ENCODE measurements around the gene SESN2. TPM values are rescaled to one million over a fixed set of nuclear protein-coding genes. Genes with fewer than 3 reads are reported as not detected.

The SESN2 gene, protein sequence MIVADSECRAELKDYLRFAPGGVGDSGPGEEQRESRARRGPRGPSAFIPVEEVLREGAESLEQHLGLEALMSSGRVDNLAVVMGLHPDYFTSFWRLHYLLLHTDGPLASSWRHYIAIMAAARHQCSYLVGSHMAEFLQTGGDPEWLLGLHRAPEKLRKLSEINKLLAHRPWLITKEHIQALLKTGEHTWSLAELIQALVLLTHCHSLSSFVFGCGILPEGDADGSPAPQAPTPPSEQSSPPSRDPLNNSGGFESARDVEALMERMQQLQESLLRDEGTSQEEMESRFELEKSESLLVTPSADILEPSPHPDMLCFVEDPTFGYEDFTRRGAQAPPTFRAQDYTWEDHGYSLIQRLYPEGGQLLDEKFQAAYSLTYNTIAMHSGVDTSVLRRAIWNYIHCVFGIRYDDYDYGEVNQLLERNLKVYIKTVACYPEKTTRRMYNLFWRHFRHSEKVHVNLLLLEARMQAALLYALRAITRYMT
- total RNA-seq, result 8.6 and 9.1 TPM in 2 replicates

DNA sequence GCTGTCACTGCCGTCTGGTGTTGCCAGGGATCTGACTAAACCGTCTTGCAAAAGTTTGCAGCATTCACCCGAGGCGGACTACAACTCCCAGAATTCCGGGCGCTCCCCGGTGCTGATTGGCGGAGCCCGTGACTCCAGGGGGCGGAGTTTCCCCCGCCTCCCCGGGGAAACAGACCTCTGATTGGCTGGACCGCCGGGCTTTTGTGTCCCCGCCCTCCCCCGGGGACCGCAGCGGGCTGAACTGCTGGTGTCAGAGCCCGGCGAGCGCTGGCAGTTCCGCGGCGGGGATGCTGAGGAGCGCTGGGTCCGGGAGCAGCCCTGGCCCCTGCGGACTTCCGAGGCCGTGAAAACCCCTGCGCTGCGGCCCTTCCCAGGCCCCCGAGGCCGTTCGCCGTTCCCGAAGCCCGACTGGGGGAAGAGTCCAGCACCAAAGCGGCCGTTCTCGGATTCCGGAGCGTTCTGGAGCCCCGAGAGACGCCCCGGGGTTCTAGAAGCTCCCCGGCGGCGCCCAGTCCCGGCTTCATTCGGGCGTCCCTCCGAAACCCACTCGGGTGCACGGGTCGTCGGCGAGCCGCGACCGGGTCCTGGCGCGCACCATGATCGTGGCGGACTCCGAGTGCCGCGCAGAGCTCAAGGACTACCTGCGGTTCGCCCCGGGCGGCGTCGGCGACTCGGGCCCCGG, at the start of gene SESN2:
Gene SESN2 (plus strand): TSS at position 267 of the 682 bp plus-strand sequence. CDS start 330 bp downstream, at position 597.
- DNase-seq (ENCODE audit: low read depth, low spot score), result peak; percentile 85

DNA sequence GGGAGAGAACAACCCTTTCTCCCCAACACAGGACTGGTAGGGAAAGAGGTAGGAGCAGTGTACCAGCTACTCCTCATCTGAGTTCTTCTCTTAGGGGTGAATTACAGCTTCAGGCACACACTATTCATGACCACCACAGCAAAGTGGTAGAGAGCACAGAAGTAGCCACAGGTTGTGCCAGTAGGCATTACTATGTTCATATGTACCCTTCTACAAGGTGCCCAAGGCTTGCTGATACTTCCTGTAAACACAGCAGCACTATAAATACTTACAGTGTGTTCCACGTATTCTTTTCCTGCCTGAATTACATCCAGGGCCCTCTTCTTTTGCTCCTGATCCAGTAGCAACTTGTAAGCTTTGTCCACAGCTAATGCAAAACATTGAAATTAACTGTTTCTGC, 49.6 kb upstream of the SESN2 start:
- DNase-seq (ENCODE audit: low read depth, low spot score), result no peak

DNA sequence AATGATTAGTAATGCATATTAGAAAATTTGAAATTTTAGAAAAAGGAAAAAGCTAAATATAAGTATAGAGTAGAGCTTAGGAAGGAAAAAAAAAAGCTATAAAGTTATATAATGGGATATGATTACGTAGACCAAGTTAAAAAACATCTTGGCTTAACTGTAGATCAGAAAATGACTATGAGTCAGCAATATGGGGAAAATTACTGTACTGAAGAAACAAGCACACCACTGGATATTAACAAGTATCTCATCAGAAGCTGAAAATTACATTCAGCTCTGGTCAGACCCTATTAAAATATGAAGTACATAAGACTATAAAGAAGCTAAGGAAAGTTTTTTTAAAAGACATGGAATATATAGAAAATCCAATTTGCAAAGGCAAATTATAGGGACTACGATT, 46.0 kb upstream of the SESN2 start:
- no peak for DNase-seq (ENCODE audit: low read depth, low spot score)

DNA sequence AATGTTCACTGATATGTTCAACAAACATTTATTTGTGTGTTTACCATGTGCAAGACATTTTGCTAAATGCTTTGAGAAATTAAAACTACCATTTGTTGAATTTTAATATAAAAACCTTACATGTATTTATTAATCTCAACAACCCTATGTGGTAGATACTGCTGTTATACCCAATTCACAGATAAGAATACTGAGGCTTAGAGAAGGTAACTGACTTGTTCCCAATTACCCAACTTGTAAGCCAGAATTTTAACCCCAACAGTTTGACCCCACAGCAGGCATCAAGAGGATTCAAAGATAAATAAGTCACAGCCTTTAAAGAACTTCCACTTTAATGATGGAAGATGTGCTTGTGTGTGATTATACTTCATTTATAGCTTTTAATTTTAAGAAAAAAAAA, 30.2 kb upstream of the SESN2 start:
- DNase-seq (ENCODE audit: low read depth, low spot score), result no peak

DNA sequence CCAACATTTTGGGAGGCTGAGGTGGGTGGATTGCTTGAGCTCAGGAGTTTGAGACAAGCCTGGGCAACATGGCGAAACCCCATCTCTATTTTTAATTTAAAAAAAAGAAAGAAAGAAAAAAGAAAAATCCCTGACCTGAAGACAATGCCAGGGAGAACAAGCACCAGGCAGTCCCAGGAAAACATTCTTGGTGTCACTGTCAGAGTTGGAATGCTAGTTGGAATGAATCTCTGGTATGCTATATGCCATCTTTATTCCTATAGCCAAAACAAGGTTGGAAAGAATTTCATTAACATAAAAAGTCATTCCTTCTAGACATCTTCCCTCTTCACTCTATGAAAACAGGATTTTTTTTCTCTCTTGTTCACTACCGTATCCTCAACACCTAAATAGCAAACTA, 29.3 kb upstream of the SESN2 start:
- no peak for DNase-seq (ENCODE audit: low read depth, low spot score)

DNA sequence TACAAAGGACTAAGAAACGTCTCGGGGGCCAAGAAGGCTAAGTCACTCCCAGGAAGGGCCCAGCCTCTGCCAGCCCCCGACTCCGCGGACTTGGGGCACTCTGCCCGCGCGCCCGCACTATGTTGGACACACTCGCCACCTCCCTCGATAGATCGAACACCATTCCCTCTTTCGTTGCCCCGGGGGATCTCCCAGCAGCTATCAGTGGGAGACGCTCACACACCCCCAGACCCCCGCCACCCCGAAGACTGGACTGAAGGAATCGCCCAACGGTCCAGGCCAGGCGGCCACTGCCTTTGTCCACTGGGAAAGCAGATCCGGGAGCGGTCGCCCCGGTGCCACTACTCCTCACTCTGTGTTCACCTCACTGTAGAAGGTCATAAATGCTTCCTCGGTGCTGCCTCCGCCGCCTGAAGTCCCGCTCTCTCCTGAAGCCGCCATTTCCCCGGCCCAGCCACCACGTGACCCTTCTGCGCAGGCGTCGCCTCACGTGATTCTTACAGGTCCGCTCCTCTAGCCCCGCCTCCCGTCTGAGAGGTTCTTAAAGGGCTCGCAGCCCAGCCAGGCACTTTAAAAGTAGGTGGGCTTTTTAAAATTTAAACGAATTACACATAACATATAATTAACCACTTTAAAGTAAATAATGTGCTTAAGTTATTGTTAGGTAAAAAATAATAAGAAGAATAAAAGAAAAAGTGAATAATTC, 26.6 kb upstream of the SESN2 start, which contains the start of gene DNAJC8:
Gene DNAJC8 (minus strand): TSS at position 472 of the 706 bp plus-strand sequence. CDS start 31 bp downstream, at position 441.
- peak; percentile 77 for DNase-seq (ENCODE audit: low read depth, low spot score)

DNA sequence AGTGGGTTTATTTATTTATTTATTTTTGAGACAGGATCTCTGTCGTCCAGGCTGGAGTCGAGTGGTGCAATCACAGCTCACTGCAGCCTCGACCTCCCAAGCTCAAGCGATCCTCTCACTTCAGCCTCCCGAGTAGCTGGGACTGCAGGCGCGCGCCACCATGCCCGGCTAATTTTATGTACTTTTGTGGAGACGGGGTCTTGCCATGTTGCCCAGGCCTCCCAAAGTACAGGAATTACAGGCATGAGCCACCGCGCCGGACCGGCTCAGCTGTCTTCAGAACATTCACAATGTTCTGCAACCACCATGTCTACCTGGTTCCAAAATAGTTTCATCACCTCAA, 26.1 kb upstream of the SESN2 start:
- DNase-seq (ENCODE audit: low read depth, low spot score), result no peak

DNA sequence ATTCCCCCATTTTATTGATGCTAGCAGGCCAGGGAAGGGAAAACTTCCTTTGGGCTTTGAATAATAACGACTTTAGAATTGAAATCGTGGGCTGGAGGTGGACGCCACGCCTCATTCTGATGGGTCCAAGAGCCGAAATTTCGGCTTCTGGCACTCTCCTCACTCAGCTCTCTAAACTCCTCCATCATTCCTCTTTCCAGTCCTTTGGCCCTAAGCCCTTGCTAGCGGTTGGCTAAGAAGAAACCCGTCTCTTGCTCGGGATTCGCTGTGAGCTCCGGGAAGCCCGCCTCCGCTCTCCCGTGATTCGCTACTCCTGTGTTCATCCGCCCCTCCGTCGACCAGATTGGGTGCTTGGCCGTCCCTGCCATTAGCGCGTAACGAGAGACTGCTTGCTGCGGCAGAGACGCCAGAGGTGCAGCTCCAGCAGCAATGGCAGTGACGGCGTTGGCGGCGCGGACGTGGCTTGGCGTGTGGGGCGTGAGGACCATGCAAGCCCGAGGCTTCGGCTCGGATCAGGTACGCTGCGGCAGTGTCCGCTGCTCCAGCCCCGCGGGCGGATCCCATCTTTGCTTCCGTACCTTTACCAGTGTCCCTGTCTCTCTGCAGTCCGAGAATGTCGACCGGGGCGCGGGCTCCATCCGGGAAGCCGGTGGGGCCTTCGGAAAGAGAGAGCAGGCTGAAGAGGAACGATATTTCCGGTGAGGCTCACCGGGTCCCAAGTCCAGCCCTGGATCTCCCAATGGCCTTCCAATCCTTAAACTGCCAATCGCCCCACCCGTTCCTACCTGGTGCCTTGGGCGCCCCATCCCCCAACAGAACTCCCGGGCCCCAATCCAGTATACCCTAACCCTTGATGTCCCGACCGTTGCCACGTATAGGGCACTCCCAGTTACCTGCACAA, 23.3 kb upstream of the SESN2 start, which contains the start of gene ATP5IF1:
Gene ATP5IF1 (plus strand): TSS at position 370 of the 901 bp plus-strand sequence. CDS start 60 bp downstream, at position 430.
- peak; percentile 93 for DNase-seq (ENCODE audit: low read depth, low spot score)

DNA sequence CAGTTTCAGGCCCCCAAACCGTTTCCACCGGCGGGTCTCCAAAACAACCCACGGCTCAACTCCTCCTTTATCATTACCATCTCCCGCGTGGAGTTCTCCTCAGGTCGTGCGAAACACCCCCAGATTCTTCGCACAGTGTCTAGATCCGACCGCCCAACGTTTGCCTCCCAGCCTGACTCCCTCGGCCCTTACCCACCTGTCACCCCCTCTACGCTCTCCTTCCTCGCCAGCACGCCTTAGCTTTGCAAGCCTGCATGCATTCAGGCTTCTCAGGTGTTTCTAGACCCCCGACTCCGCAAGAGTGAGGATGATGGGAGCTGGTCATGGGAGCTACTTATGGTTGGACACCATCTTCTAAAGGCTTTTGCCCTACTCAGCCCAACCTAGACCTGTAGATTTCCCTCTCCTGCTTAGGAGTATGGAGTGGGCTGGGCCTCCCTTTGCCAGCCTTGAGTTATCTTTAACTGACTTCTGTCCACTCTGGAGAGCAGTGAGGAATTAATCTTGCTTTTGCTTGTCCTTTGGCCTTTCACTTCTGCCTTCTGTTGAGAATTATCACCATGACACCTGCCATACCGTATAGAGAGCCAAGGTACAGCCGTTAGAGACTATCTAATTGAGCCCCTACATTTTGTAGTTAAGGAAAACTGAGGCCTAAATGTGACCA, 22.5 kb upstream of the SESN2 start:
- DNase-seq (ENCODE audit: low read depth, low spot score), result no peak

DNA sequence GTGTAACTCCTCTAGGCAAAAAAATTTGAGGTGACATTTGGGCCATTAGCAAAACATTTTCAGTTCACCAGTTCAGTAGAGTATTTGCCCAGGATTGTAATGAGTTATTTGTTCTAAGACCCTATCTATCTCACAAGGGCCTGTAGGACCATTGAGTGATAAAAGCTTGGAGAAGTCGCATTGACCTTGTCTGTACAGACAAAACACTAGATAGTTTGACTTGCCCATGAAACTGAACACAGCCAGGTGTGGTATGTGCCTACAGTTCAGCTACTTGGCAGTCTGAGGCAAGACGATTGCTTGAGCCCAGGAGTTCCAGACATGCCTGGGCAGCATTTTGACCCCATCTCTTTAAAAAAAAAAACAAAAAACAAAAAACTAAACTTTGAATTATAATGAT, 20.3 kb upstream of the SESN2 start:
- no peak for DNase-seq (ENCODE audit: low read depth, low spot score)

DNA sequence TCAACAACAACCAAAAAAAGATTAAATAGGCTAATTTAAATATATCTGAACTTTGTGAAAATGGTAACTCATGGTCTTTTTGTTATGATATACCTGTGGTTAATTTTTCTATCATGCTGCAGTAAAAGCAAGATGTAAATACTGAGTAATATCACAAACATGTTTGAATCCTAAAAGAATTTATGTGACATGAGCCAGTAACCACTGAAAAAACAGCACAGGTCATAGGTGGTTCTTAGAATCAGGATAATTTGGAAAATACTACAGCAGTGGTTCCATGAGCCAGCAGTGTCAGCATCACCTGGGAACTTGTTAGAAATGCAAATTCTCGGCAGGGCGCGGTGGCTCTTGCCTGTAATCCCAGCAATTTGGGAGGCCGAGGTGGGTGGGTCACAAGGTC, 19.3 kb upstream of the SESN2 start:
- DNase-seq (ENCODE audit: low read depth, low spot score), result no peak

DNA sequence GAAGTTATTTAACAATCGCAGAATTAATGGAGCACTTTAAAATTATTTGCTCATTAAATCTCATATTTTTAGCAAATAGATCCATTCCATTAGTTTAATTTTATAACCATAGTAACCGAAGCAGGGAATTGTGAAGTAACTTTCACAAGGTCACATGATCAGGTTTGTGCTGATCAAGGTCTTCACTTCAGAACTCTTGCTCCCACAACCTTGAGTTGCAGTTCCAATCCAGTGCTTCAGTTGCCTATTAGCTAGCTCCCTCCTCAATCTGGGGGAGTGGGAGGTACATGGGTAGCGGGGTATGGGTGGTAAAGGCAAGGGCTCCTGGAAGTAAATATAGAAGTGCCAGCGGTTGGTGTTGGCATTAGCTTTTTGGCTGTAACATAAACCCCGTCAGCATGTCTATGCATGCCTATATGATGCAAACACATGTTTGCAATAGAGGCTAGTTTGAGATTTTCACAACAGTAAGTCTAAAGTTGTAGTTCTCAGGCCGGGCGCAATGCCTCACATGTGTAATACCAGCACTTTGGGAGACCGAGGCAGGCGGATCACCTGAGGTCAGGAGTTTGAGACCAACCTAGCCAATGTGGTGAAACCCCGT, 17.6 kb upstream of the SESN2 start:
- no peak for DNase-seq (ENCODE audit: low read depth, low spot score)

DNA sequence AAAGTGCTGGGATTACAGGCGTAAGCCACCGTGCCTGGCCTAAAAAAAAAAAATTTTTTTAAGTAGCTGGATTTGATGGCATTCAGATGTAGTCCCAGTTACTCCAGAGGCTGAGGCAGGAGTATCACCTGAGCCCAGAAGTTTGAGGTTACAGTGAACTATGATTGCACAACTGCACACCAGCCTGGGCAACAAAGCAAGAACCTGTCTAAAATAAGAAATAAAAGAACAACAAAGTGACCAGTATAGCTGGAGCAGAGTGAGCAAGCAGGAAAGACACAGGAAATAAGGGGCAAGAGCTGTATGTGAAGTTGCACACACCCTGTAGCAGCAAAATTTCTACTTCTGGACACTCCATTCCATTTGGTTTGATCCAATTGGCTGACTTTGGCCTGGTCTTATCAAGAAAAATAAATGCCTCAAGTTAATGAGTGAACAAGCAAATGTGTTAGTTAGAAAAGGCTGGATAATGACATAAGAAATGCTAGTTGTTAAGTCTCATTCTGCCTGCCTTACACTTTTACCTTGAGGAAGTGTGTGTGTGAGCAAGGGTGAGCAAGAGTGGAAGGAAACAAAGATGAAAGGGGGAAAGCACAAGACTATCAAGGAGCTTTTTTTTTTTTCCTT, 15.5 kb upstream of the SESN2 start:
- DNase-seq (ENCODE audit: low read depth, low spot score), result no peak

DNA sequence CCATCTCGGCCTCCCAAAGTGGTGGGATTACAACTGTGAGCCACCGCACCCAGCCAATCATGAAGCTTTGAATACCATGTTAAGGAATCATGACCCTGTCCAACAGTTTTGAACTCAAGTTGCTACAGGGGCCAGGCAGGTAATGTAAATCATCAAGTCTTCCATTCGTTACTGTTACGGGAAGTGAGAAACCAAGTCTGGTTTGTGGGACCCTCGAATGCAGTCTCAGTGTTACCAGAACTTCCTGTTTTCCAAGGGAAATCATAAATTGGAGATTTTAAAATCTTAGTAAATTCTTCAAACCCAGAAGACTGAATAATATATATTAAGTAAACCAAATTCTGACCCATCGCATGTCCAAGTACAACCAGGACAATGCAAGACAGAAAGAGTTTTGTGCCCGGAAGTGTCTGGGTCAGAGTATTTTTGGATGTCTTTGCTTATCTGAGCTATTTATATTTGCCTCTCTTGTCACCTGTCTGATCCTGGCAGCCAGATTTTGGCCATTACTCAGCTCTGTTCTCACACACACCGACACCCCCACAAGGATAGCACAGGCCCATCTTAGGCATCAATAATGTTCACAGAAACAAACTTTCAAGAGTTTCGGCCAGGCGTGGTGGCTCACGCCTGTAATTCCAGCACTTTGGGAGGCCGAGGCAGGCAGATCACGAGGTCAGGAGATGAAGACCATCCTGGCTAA, 14.6 kb upstream of the SESN2 start:
- DNase-seq (ENCODE audit: low read depth, low spot score), result no peak

DNA sequence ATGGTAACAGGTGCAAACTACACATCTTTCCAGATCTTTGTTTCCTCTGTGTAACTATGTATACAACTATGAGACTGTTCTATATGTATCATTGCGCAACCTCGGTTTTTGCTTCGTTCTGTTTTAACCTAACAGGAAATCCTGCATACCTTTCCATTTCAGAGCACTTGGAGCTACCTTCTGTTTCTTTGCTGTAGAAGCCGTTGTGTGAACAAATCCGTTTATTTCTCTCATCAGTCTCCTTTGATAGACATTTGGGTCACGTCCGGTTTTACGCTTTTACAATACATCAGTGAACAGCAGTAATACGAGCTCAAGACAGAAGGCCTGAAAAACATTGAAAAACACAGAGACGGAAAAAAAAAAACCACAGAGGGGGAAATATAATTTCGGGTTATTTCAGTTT, 12.9 kb upstream of the SESN2 start:
- DNase-seq (ENCODE audit: low read depth, low spot score), result no peak

DNA sequence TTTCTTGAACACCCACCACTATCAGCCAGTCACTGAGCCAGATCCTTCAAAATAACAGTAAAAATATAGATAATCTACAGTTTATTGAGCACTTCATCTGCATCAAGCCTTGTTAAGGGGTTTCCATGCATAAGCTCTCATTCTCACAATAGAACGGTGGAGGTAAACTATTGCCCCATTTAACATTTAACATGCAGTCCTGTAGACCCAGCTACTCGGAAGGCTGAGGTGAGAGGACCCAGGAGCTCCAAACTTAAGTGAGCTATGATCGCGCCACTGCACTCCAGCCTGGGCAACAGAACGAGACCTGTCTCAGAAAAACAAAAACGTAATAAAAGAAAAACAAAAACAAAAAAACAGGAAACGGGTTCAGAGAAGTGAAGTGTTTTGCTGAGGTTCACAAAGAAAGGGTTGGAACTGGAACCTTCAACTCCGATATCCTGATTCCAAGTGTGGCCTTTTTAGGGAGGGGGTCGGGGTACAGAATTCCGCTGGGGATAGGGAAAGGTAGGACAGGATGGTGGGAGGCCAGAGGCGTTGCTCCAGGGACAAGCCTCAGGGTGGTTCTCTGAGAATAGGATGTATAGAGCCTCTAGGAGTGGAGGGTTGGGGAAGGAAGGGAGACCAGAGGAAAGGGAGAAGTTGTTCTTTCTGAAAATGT, 11.6 kb upstream of the SESN2 start:
- no peak for DNase-seq (ENCODE audit: low read depth, low spot score)

DNA sequence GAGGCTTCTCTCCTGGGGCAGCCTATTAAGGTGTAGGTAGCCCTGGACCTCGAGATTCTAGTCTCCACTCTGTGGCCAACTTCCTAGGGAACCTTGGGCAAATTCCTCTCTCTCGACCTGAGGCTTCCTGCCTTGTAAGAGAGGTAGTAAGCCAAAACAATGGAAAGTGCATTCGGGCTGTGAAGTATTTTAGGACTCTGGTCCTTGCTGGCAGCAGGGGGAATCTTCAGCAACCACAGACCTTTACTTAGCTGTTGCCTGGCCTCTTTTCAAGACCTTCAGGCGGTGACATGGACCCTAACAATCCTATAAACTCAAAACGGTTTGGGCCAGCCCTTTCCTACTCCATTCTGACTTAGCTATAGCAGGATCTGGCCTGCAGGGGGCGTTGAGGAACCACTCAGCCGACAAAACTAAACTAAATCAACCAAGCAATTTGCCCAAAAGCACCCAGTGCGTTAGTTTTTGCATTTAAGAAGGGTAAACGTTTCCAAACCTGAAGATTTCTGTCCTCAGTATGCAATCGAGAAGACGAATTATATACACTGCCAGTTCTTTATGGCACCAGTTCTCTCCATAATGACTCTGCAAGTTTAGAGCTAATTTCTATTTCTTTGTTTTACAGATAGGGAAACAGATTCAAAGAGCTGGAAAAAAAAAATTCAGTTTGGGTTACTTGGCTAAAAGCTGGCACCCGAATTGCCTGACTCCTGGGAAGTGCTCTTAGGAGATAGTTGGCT, 10.9 kb upstream of the SESN2 start:
- DNase-seq (ENCODE audit: low read depth, low spot score), result no peak

Data from pulmonary artery endothelial cell (primary cell).